Left lung (tissue), 10 donors: ENCODE results near the gene TXNRD2. TPM values are rescaled to one million over a fixed set of nuclear protein-coding genes. Genes with fewer than 3 reads are reported as not detected.

Experiments
- ATAC-seq: fragments of 200-7000 bp; cut with Tn5 transposase; one replicate; pipeline ENCODE4 v1.9.1; 2020; ENCODE audit warnings: moderate library complexity
- DNase-seq, 4 donors: peaks; one replicate each; pipeline ENCODE4 v3.0.0-alpha.2; 2013 to 2020
- H3K27ac ChIP-seq, 2 donors: fragments of 200-600 bp; sonication (generic) in 1 of 2; one replicate each; pipeline versions ENCODE4 v1.5.0 to v1.8.0; 2020 to 2021
- H3K27me3 ChIP-seq, 2 donors: fragments of 200-600 bp; sonication (generic) in 1 of 2; one replicate each; pipeline versions ENCODE4 v1.5.0 to v1.8.0; 2020 to 2021
- H3K36me3 ChIP-seq, 2 donors: fragments of 200-600 bp; sonication (generic) in 1 of 2; one replicate each; pipeline versions ENCODE4 v1.5.0 to v1.8.0; 2020 to 2021
- H3K4me1 ChIP-seq, 2 donors: fragments of 200-600 bp; one replicate each; pipeline ENCODE4 v1.8.0; 2021
- H3K4me3 ChIP-seq, 2 donors: fragments of 200-600 bp; sonication (generic) in 1 of 2; one replicate each; pipeline versions ENCODE4 v1.5.0 to v1.8.0; 2020 to 2021; ENCODE audit warnings: mild to moderate bottlenecking in 1 of 2
- H3K9me3 ChIP-seq, 2 donors: fragments of 200-600 bp; sonication (generic) in 1 of 2; one replicate each; pipeline versions ENCODE4 v1.5.0 to v1.8.0; 2020 to 2021
- intact Hi-C, 2 donors: fragments of 100-400 bp; cut with DNase I; formaldehyde crosslinking; loops; one replicate each; pipeline versions ENCODE4 v1.11.2 to v1.14.2; 2022
- polyA plus RNA-seq, 6 donors: library from polyadenylated mRNA; unstranded; fragments of 120-200 nt; gene quantifications; one replicate each; pipeline ENCODE4 v1.2.1, GENCODE V29; 2013; ENCODE audit not compliant: insufficient read length in 6 of 6
- total RNA-seq, 2 donors: library from RNA; stranded (reverse); fragmentation: NEBNext Ultra II Directional; extraction: Animal tissue kit (Norgen Biotek cat#: 25700); gene quantifications; one replicate each; pipeline ENCODE4 v1.2.1, GENCODE V29; 2021
- TF ChIP-seq, protein P1 (sequence below), 2 donors: fragments of 200-600 bp; sonication (generic) in 1 of 2; IDR thresholded peaks; one replicate each; pipeline versions ENCODE4 v1.5.0 to v1.8.0; 2021; ENCODE audit warnings: antibody characterized with exemption in 2 of 2
- donor health status: DM: no; HTN: yes; CAD: no.
- donor health status: DM: no; HTN: no; CAD: no.

TXNRD2 gene
- total and polyA plus RNA-seq, 8 donors = 17.6 to 42.8 (median 22.2) TPM

GRCh38 chr22:19962909-19963806, 21.5 kb upstream of the TXNRD2 start:
- peaks cover 20 to 32% of the 10 kb centered on the region in 2 donors for H3K4me1 ChIP-seq
- DNase-seq = peak in 3 of 4 donors; percentile 85 to 93 (median 87)
- H3K9me3 ChIP-seq = no peaks in the 10 kb centered on the region
- peak overlapping the region; percentile 16 to 68 for H3K27ac ChIP-seq
- no peaks in the 10 kb centered on the region for H3K27me3 ChIP-seq
- peaks cover 0 to 49% of the 10 kb centered on the region in 2 donors for H3K36me3 ChIP-seq
- TF ChIP-seq, protein P1, sequence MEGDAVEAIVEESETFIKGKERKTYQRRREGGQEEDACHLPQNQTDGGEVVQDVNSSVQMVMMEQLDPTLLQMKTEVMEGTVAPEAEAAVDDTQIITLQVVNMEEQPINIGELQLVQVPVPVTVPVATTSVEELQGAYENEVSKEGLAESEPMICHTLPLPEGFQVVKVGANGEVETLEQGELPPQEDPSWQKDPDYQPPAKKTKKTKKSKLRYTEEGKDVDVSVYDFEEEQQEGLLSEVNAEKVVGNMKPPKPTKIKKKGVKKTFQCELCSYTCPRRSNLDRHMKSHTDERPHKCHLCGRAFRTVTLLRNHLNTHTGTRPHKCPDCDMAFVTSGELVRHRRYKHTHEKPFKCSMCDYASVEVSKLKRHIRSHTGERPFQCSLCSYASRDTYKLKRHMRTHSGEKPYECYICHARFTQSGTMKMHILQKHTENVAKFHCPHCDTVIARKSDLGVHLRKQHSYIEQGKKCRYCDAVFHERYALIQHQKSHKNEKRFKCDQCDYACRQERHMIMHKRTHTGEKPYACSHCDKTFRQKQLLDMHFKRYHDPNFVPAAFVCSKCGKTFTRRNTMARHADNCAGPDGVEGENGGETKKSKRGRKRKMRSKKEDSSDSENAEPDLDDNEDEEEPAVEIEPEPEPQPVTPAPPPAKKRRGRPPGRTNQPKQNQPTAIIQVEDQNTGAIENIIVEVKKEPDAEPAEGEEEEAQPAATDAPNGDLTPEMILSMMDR (IDR thresholded peaks at IDR 0.05) = no peak
- H3K4me3 ChIP-seq = peak overlapping the region in 1 of 2 donors; percentile 17
- peak; percentile 84 for ATAC-seq
- intact Hi-C loops = no loop called here

- H3K36me3 ChIP-seq = peaks cover 0 to 41% of the 10 kb centered on the region in 2 donors
- peak overlapping the region; percentile 16 to 68 for H3K27ac ChIP-seq
- ATAC-seq = peak; percentile 68
- TF ChIP-seq, protein P1 (IDR thresholded peaks at IDR 0.05) = peak; percentile 22 to 40
- no peaks in the 10 kb centered on the region for H3K27me3 ChIP-seq
- peaks cover 20 to 32% of the 10 kb centered on the region in 2 donors for H3K4me1 ChIP-seq
- intact Hi-C loops = no loop called here
- DNase-seq = peak in 3 of 4 donors; percentile 72 to 89 (median 74)
- H3K4me3 ChIP-seq = peak overlapping the region in 1 of 2 donors; percentile 17
- no peaks in the 10 kb centered on the region for H3K9me3 ChIP-seq
Observed at GRCh38 chr22:19962246-19962908, 20.8 kb upstream of the TXNRD2 start.

DNA sequence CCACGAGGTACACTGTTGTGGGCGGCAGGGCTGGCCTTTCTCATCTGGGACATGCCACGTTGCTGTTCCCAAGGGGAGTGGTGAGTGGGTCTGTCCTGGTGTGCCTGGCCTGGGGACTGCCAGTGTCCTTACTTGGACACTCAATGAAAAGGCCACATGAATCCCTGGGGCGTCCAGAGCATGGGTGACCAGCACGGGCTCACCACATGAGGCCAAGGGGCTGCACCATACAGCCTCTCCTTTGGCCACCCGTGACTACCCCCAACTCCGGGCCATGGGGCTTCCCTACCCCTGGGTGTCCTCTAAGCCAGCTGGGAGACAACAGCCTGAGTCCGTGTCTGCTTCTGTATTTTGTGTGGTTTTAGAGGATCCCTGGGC, 20.2 kb upstream of the TXNRD2 start:
- intact Hi-C loops = no loop called here
- peaks cover 0 to 36% of the 10 kb centered on the region in 2 donors for H3K36me3 ChIP-seq
- no peak overlapping the region for H3K27ac ChIP-seq
- H3K27me3 ChIP-seq = no peaks in the 10 kb centered on the region
- H3K4me3 ChIP-seq = no peak overlapping the region
- no peaks in the 10 kb centered on the region for H3K9me3 ChIP-seq
- ATAC-seq = no peak
- TF ChIP-seq, protein P1 (IDR thresholded peaks at IDR 0.05) = no peak
- H3K4me1 ChIP-seq = peaks cover 20 to 32% of the 10 kb centered on the region in 2 donors
- DNase-seq = peak in 1 of 4 donors; percentile 42

DNA sequence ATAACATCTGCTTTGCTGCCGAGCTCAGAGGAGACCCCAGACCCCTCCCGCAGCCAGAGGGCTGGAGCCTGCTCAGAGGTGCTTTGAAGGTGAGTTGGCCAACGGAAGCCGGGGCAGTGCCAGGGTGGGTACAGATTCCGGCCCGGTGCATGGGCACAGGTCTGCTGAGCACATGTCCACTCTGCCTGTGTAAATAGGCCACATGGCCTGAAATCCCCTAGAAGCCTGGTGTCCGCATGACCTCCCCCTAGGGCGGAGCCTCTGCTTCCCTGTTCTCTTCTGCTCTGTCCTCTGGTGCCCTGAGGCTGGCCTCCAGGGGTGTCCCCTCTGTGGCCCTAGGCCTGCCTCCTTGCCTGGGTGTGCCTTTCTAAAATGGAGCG, 19.6 kb upstream of the TXNRD2 start:
- Histone ChIP-seq H3K27ac (no peak overlapping the region), H3K9me3 (no peaks in the 10 kb centered on the region)
- TF ChIP-seq, protein P1 (IDR thresholded peaks at IDR 0.05) = no peak

More for the DNA sequence above, 19.6 kb upstream of the TXNRD2 start:
- Histone ChIP-seq H3K36me3 (peaks cover 0 to 29% of the 10 kb centered on the region in 2 donors), H3K27me3 (no peaks in the 10 kb centered on the region), H3K4me1 (peaks cover 20 to 32% of the 10 kb centered on the region in 2 donors), H3K4me3 (no peak overlapping the region)
- DNase-seq (peak in 1 of 4 donors; percentile 53), ATAC-seq (no peak)
- intact Hi-C loops = no loop called here
